Left forelimb (tissue), 1 donor: ENCODE results near the gene BMP7.

Experiments
- DNase-seq: peaks from one replicate; pipeline ENCODE4 v3.0.0-alpha.2; 2018; ENCODE audit warnings: low spot score

BMP7 gene

GRCh38 chr20:57147185-57147584, 119.3 kb downstream of the BMP7 start:
- no peak for DNase-seq

GRCh38 chr20:57146155-57146554, 120.3 kb downstream of the BMP7 start:
- DNase-seq, result no peak

GRCh38 chr20:57145089-57145631, 121.3 kb downstream of the BMP7 start:
- DNase-seq, result no peak

GRCh38 chr20:57143173-57143572, 123.3 kb downstream of the BMP7 start:
- no peak for DNase-seq

- no peak for DNase-seq
Observed at GRCh38 chr20:57142667-57143066, 123.8 kb downstream of the BMP7 start.

- DNase-seq, result no peak
Observed at GRCh38 chr20:57141492-57141891, 124.9 kb downstream of the BMP7 start.

GRCh38 chr20:57140416-57140965, 126.0 kb downstream of the BMP7 start:
- DNase-seq, result no peak

GRCh38 chr20:57139342-57140093, 126.9 kb downstream of the BMP7 start:
- no peak for DNase-seq

- DNase-seq, result no peak
Observed at GRCh38 chr20:57138198-57138995, 128.0 kb downstream of the BMP7 start.

- DNase-seq, result no peak
Observed at GRCh38 chr20:57137676-57138075, 128.8 kb downstream of the BMP7 start.

- DNase-seq, result no peak
Observed at GRCh38 chr20:57136734-57137133, 129.7 kb downstream of the BMP7 start.

GRCh38 chr20:57135875-57136274, 130.6 kb downstream of the BMP7 start:
- no peak for DNase-seq

- DNase-seq, result no peak
Observed at GRCh38 chr20:57134804-57135203, 131.6 kb downstream of the BMP7 start.

- no peak for DNase-seq
Observed at GRCh38 chr20:57133926-57134650, 132.4 kb downstream of the BMP7 start.

- DNase-seq, result no peak
Observed at GRCh38 chr20:57131601-57132391, 134.6 kb downstream of the BMP7 start.

- no peak for DNase-seq
Observed at GRCh38 chr20:57131077-57131476, 135.4 kb downstream of the BMP7 start.

GRCh38 chr20:57130160-57130772, 136.2 kb downstream of the BMP7 start:
- DNase-seq, result no peak

- no peak for DNase-seq
Observed at GRCh38 chr20:57129303-57129702, 137.1 kb downstream of the BMP7 start.

- DNase-seq, result no peak
Observed at GRCh38 chr20:57128044-57128757, 138.2 kb downstream of the BMP7 start.

- no peak for DNase-seq
Observed at GRCh38 chr20:57126481-57127092, 139.9 kb downstream of the BMP7 start.
